DMS153 (cell line): ENCODE results near the gene RFX7.

Experiments
- DNase-seq: peaks from one replicate; lab custom pipeline; 2025; lab: John Stamatoyannopoulos, UW

Gene RFX7

GRCh38 chr15:56126409-56126808 is 117.3 kb downstream of the RFX7 start:
- DNase-seq: no peak

- DNase-seq: no peak
Measured at GRCh38 chr15:56124391-56124790, 119.3 kb downstream of the RFX7 start.

- DNase-seq: no peak
Measured at GRCh38 chr15:56105855-56106254, 137.8 kb downstream of the RFX7 start.

- DNase-seq: no peak
Measured at GRCh38 chr15:56102441-56102840, 141.2 kb downstream of the RFX7 start.

- no peak for DNase-seq
Measured at GRCh38 chr15:56099311-56099710, 144.4 kb downstream of the RFX7 start.

- DNase-seq: no peak
Measured at GRCh38 chr15:56098195-56098863, 145.3 kb downstream of the RFX7 start.

GRCh38 chr15:56095406-56095805 is 148.3 kb downstream of the RFX7 start:
- DNase-seq: no peak

GRCh38 chr15:56094171-56094570 is 149.5 kb downstream of the RFX7 start:
- DNase-seq: no peak

- DNase-seq: no peak
Measured at GRCh38 chr15:56088389-56088788, 155.3 kb downstream of the RFX7 start.

GRCh38 chr15:56086566-56086965 is 157.1 kb downstream of the RFX7 start:
- DNase-seq: no peak

- no peak for DNase-seq
Measured at GRCh38 chr15:56082263-56082761, 161.4 kb downstream of the RFX7 start.

- no peak for DNase-seq
Measured at GRCh38 chr15:56077081-56077480, 166.6 kb downstream of the RFX7 start.

- DNase-seq: no peak
Measured at GRCh38 chr15:56076640-56077039, 167.0 kb downstream of the RFX7 start.

GRCh38 chr15:56074481-56075265 is 169.0 kb downstream of the RFX7 start:
- no peak for DNase-seq

GRCh38 chr15:56064152-56064551 is 179.5 kb downstream of the RFX7 start:
- no peak for DNase-seq

- DNase-seq: no peak
Measured at GRCh38 chr15:56059716-56060115, 184.0 kb downstream of the RFX7 start.

- no peak for DNase-seq
Measured at GRCh38 chr15:56058986-56059385, 184.7 kb downstream of the RFX7 start.

- DNase-seq: no peak
Measured at GRCh38 chr15:56056626-56057025, 187.1 kb downstream of the RFX7 start.

GRCh38 chr15:56053046-56053400 is 190.7 kb downstream of the RFX7 start:
- no peak for DNase-seq

- DNase-seq: no peak
Measured at GRCh38 chr15:56052395-56053045, 191.2 kb downstream of the RFX7 start.

GRCh38 chr15:56051676-56052075 is 192.0 kb downstream of the RFX7 start:
- no peak for DNase-seq

GRCh38 chr15:56049577-56049976 is 194.1 kb downstream of the RFX7 start:
- DNase-seq: no peak

GRCh38 chr15:56047354-56047753 is 196.3 kb downstream of the RFX7 start:
- no peak for DNase-seq
